ENCODE results near the gene P2RX3. TPM values are rescaled to one million over a fixed set of nuclear protein-coding genes. Genes with fewer than 3 reads are reported as not detected.
"Not testable (repeated sequence)": the region's sequence is repeated elsewhere in the genome, so short reads cannot be mapped to it uniquely, and the experiment has no call there.

Gene P2RX3
- total and polyA plus RNA-seq, 10 donors = not detected

- Histone ChIP-seq H3K27me3 (replicated peaks in 1 of 7) (no peaks in the 10 kb centered on the region), H3K36me3 (no peaks in the 10 kb centered on the region), H3K4me3 (no peak overlapping the region), H3K9me3 (no peaks in the 10 kb centered on the region), H3K27ac (no peak overlapping the region), H3K4me1 (no peaks in the 10 kb centered on the region)
- TF ChIP-seq POLR2AphosphoS5 (IDR thresholded peaks at IDR 0.05) (no peak), POLR2A (IDR thresholded peaks at IDR 0.05) (no peak)
- intact Hi-C loops (cut with DNase I; ENCODE audit: low total_unique reads) = no loop called here
- WGBS, 5 donors = 88 to 94% (median 90%) methylated on average over 4 of the region's 4 CpGs
- no peak for DNase-seq
Observed at GRCh38 chr11:57399972-57400578, 61.9 kb downstream of the P2RX3 start.

GRCh38 chr11:57402188-57403002 lies 64.2 kb downstream of the P2RX3 start:
- peaks cover 0 to 22% (median 12%) of the 10 kb centered on the region in 6 donors for H3K4me1 ChIP-seq
- no peak for DNase-seq
- H3K27ac ChIP-seq = no peak overlapping the region
- H3K4me3 ChIP-seq = no peak overlapping the region
- H3K9me3 ChIP-seq = no peaks in the 10 kb centered on the region
- intact Hi-C loops (cut with DNase I; ENCODE audit: low total_unique reads) = no loop called here
- peaks cover 0 to 20% (median 6%) of the 10 kb centered on the region in 6 donors for H3K36me3 ChIP-seq
- no peaks in the 10 kb centered on the region for H3K27me3 ChIP-seq (replicated peaks in 1 of 7)
- WGBS, 5 donors = 66 to 80% (median 79%) methylated on average over 6 of the region's 6 CpGs
- no peak for TF ChIP-seq CTCF (IDR thresholded peaks at IDR 0.05 in 8 of 11, conservative IDR thresholded peaks at IDR 0.05 in 3 of 11)

- peaks cover 0 to 26% (median 13%) of the 10 kb centered on the region in 6 donors for H3K4me1 ChIP-seq
Observed at GRCh38 chr11:57403003-57403801, 65.0 kb downstream of the P2RX3 start.

GRCh38 chr11:57403802-57404147 lies 65.6 kb downstream of the P2RX3 start:
- Histone ChIP-seq H3K4me1 (peaks cover 0 to 26% (median 13%) of the 10 kb centered on the region in 6 donors), H3K4me3 (no peak overlapping the region), H3K27me3 (replicated peaks in 1 of 7) (no peaks in the 10 kb centered on the region), H3K27ac (peak overlapping the region in 2 of 8 donors; percentile 14 to 34), H3K9me3 (no peaks in the 10 kb centered on the region), H3K36me3 (peaks cover 4 to 34% (median 20%) of the 10 kb centered on the region in 6 donors)
- WGBS, 5 donors = 37 to 64% (median 55%) methylated on average over 2 of the region's 2 CpGs
- intact Hi-C loops (cut with DNase I; ENCODE audit: low total_unique reads) = no loop called here
- TF ChIP-seq CTCF (IDR thresholded peaks at IDR 0.05 in 8 of 11, conservative IDR thresholded peaks at IDR 0.05 in 3 of 11) (no peak), POLR2A (IDR thresholded peaks at IDR 0.05) (no peak), POLR2AphosphoS5 (IDR thresholded peaks at IDR 0.05) (no peak)
- DNase-seq = no peak

More at GRCh38 chr11:57403003-57403801, 65.0 kb downstream of the P2RX3 start:
- H3K27me3 ChIP-seq (replicated peaks in 1 of 7); DNase-seq; H3K4me3 ChIP-seq; H3K9me3 ChIP-seq; intact Hi-C loops (cut with DNase I; ENCODE audit: low total_unique reads): not testable (repeated sequence)
- peak overlapping the region in 2 of 8 donors; percentile 14 to 34 for H3K27ac ChIP-seq
- H3K36me3 ChIP-seq = peaks cover 0 to 28% (median 14%) of the 10 kb centered on the region in 6 donors
- WGBS, 5 donors = 83 to 96% (median 89%) methylated on average over 6 of the region's 6 CpGs

All from spleen (tissue), 11 donors.